B cell (primary cell): Measurements from ENCODE around the gene TRIM2. TPM values are rescaled to one million over a fixed set of nuclear protein-coding genes. Genes with fewer than 3 reads are reported as not detected.

ENCODE experiments used
- ATAC-seq: fragments of 200-7000 bp; cut with Tn5 transposase; one replicate; pipeline ENCODE4 v1.10.0; 2021; ENCODE audit warnings: low read depth, mild to moderate bottlenecking, moderate number of reproducible peaks, moderate library complexity
- CTCF ChIA-PET: fragments of 350-600 bp; sonication (Branson Sonifier 250); formaldehyde crosslinking; loops from one replicate; lab custom pipeline; 2021; ENCODE audit warnings: antibody characterized with exemption, inconsistent platforms; lab: Charles Lee
- POLR2A ChIA-PET: fragments of 350-600 bp; sonication (Branson Sonifier 250); formaldehyde crosslinking; loops from one replicate; lab custom pipeline; 2021; ENCODE audit warnings: antibody characterized with exemption; lab: Charles Lee
- DNase-seq: peaks from one replicate; pipeline ENCODE4 v3.0.0; 2013
- H2AFZ ChIP-seq: 2 replicates; pipeline ENCODE4 v1.6.1; 2012; ENCODE audit warnings: mild to moderate bottlenecking, low read depth, low read length; ENCODE audit not compliant: insufficient read depth, poor library complexity, severe bottlenecking
- H3K27ac ChIP-seq, 2 donors: 1 replicate in 1 of 2; 2 replicates in 1 of 2; pipeline ENCODE4 v1.5.1; 2012 to 2013; ENCODE audit warnings: low read length in 2 of 2, mild to moderate bottlenecking in 2 of 2, moderate library complexity in 1 of 2
- H3K27me3 ChIP-seq, 4 experiments: fragments of 200-600 bp in 1 of 4; sonication (generic) in 1 of 4; replicated peaks in 1 of 4; 1 replicate in 2 of 4; 2 replicates in 2 of 4; pipeline versions ENCODE4 v1.6.1 to v1.7.0; 2013 to 2016; ENCODE audit warnings: low read length in 3 of 4, mild to moderate bottlenecking in 2 of 4, mixed read lengths in 1 of 4, moderate library complexity in 1 of 4; ENCODE audit not compliant: insufficient read depth in 4 of 4, control insufficient read depth in 3 of 4; ENCODE audit errors: control extremely low read depth in 1 of 4
- H3K36me3 ChIP-seq, 2 experiments: replicated peaks in 1 of 2; 1 replicate in 1 of 2; 2 replicates in 1 of 2; pipeline versions ENCODE4 v1.6.1 to v1.7.1; 2013; ENCODE audit warnings: low read length in 1 of 2; ENCODE audit not compliant: insufficient read depth in 2 of 2, control insufficient read depth in 1 of 2; ENCODE audit errors: control extremely low read depth in 1 of 2, extremely low read depth in 1 of 2
- H3K4me1 ChIP-seq, 2 donors: fragments of 200-600 bp in 1 of 2; sonication (generic) in 1 of 2; 1 replicate in 1 of 2; 2 replicates in 1 of 2; pipeline versions ENCODE4 v1.5.1 to v1.6.1; 2013 to 2017; ENCODE audit warnings: low read length in 2 of 2; ENCODE audit not compliant: control insufficient read depth in 2 of 2, insufficient read depth in 2 of 2
- H3K4me2 ChIP-seq: replicated peaks from 2 replicates; pipeline ENCODE3; 2012; ENCODE audit warnings: mild to moderate bottlenecking, low read depth, low read length; ENCODE audit not compliant: poor library complexity, severe bottlenecking
- H3K4me3 ChIP-seq, 5 experiments: fragments of 200-600 bp in 1 of 5; sonication (generic) in 1 of 5; 1 replicate in 3 of 5; 2 replicates in 2 of 5; pipeline versions ENCODE4 v1.5.1 to v1.7.0; 2011 to 2016; ENCODE audit warnings: low read length in 4 of 5, mild to moderate bottlenecking in 4 of 5, low read depth in 2 of 5, control low read depth in 1 of 5, moderate library complexity in 1 of 5; ENCODE audit not compliant: insufficient read depth in 1 of 5; ENCODE audit errors: control extremely low read depth in 1 of 5, extremely low read depth in 1 of 5
- H3K79me2 ChIP-seq: fragments of 200-600 bp; sonication (generic); one replicate; pipeline ENCODE4 v1.6.0; 2016; ENCODE audit warnings: low read length; ENCODE audit not compliant: control insufficient read depth, insufficient read depth
- H3K9ac ChIP-seq: fragments of 200-600 bp; sonication (generic); 2 replicates; pipeline ENCODE4 v1.6.1; 2017; ENCODE audit warnings: mild to moderate bottlenecking, low read length, moderate library complexity
- H3K9me3 ChIP-seq, 3 donors: one replicate each; pipeline versions ENCODE4 v1.6.1 to v1.7.1; 2013; ENCODE audit warnings: low read length in 2 of 3; ENCODE audit not compliant: control insufficient read depth in 2 of 3, insufficient read depth in 1 of 3; ENCODE audit errors: control extremely low read depth in 1 of 3
- H4K20me1 ChIP-seq: 2 replicates; pipeline ENCODE4 v1.6.0; 2012; ENCODE audit warnings: mild to moderate bottlenecking, low read length; ENCODE audit not compliant: insufficient read depth, control insufficient read depth, poor library complexity, severe bottlenecking
- H3K27ac Mint-ChIP-seq: one replicate; pipeline ENCODE4 v1.8.0; 2021; ENCODE audit warnings: mixed read lengths
- H3K27me3 Mint-ChIP-seq: one replicate; pipeline ENCODE4 v1.8.0; 2021; ENCODE audit warnings: mixed read lengths
- H3K4me1 Mint-ChIP-seq: one replicate; pipeline ENCODE4 v1.8.0; 2021; ENCODE audit warnings: mixed read lengths
- H3K4me3 Mint-ChIP-seq: one replicate; pipeline ENCODE4 v1.8.0; 2021; ENCODE audit warnings: mixed read lengths
- H3K9me3 Mint-ChIP-seq: one replicate; pipeline ENCODE4 v1.8.0; 2022; ENCODE audit warnings: mixed read lengths; ENCODE audit not compliant: insufficient read depth
- EZH2 ChIP-seq: IDR thresholded peaks from 2 replicates; pipeline ENCODE4 v1.6.1; 2012; ENCODE audit warnings: borderline replicate concordance, low read depth, mild to moderate bottlenecking, moderate library complexity, low read length; ENCODE audit not compliant: insufficient read depth, poor library complexity, severe bottlenecking
- WGBS: methylation state at CpG from one replicate; pipeline ENCODE4 v1.1.5; 2013; ENCODE audit warnings: missing lambda C conversion rate; ENCODE audit not compliant: insufficient coverage; 5-methylcytosine and 5-hydroxymethylcytosine counted together
- intact Hi-C: fragments of 100-400 bp; cut with micrococcal nuclease; formaldehyde crosslinking; loops from one replicate; pipeline ENCODE4 v1.10.0; 2022
- polyA plus RNA-seq: library from polyadenylated mRNA; depleted of rRNA; stranded (reverse); fragments of >200 nt; gene quantifications from 2 replicates; pipeline ENCODE4 v1.2.3, GENCODE V29; 2012
- total RNA-seq, 2 donors: library from RNA; stranded (reverse); fragments of 120-200 nt in 1 of 2; gene quantifications; 1 replicate in 1 of 2; 2 replicates in 1 of 2; pipeline versions ENCODE4 v1.2.3 to v1.2.4, GENCODE V29; 2013 to 2022
- TF ChIP-seq, protein P1 (sequence below): fragments of 200-600 bp; IDR thresholded peaks from one replicate; pipeline ENCODE4 v1.8.0; 2022; ENCODE audit warnings: antibody characterized with exemption, mild to moderate bottlenecking

TRIM2 gene
- total and polyA plus RNA-seq, 2 donors (not counting 1 experiment from before 2014, with no cell fraction given), result 1.2 to 6.4 TPM

- no peak overlapping the region for H3K27ac ChIP-seq
- Mint-ChIP-seq H3K4me1 (peaks cover 3% of the 10 kb centered on the region), H3K27ac (no peak overlapping the region), H3K4me3 (no peak overlapping the region), H3K9me3 (peaks cover 5% of the 10 kb centered on the region), H3K27me3 (peaks cover 13% of the 10 kb centered on the region)
- TF ChIP-seq, protein P1, sequence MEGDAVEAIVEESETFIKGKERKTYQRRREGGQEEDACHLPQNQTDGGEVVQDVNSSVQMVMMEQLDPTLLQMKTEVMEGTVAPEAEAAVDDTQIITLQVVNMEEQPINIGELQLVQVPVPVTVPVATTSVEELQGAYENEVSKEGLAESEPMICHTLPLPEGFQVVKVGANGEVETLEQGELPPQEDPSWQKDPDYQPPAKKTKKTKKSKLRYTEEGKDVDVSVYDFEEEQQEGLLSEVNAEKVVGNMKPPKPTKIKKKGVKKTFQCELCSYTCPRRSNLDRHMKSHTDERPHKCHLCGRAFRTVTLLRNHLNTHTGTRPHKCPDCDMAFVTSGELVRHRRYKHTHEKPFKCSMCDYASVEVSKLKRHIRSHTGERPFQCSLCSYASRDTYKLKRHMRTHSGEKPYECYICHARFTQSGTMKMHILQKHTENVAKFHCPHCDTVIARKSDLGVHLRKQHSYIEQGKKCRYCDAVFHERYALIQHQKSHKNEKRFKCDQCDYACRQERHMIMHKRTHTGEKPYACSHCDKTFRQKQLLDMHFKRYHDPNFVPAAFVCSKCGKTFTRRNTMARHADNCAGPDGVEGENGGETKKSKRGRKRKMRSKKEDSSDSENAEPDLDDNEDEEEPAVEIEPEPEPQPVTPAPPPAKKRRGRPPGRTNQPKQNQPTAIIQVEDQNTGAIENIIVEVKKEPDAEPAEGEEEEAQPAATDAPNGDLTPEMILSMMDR, result no peak
- TF ChIP-seq EZH2, result no peak
- H3K9ac ChIP-seq, result no peak overlapping the region
- H2AFZ ChIP-seq, result no peak overlapping the region
- no CpG with 5 or more reads among the region's 2 CpGs for WGBS
- CTCF ChIA-PET, result no interaction called here
- no peak overlapping the region for H3K4me3 ChIP-seq
- no peaks in the 10 kb centered on the region for H3K9me3 ChIP-seq
- H3K4me2 ChIP-seq, result no peak overlapping the region
- H3K4me1 ChIP-seq, result peaks cover 5 to 6% of the 10 kb centered on the region in 2 donors
- POLR2A ChIA-PET, result no interaction called here
- H3K36me3 ChIP-seq, result no peaks in the 10 kb centered on the region
- no peaks in the 10 kb centered on the region for H3K79me2 ChIP-seq
- DNase-seq (no peak), ATAC-seq (no peak)
- intact Hi-C loops, result no loop called here
- peaks cover 0 to 11% (median 9%) of the 10 kb centered on the region in 4 experiments for H3K27me3 ChIP-seq
- no peaks in the 10 kb centered on the region for H4K20me1 ChIP-seq
These were observed 57.7 kb downstream of the TRIM2 start for GRCh38 chr4:153261914-153262313.

DNA sequence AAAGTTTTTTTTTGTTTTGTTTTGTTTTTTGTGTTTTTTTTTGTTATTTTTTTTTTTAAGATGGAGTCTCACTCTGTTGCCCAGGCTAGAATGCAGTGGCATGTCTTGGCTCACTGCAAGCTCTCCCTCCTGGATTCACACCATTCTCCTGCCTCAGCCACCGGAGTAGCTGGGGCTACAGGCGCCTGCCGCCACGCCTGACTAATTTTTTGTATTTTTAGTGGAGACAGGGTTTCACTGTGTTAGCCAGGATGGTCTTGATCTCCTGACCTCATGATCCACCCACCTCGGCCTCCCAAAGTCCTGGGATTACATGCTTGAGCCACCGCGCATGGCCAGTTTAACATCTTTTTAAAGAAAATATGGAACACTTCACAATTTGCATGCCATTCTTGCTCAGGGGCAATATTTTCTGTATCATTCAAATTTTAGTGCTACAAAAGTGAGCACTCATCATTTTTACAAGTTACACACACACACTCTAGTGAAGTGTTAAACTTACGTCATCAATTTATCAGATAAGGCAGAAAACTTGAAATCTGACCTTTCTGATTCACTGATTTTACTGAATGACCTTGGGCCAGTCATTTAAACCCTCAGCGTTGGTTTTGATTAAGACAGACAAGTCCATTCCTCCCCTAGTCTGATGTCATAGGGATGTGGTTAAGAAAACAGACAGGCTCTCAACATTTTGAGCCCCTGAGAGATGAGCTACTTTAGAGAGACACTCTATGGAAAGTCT is 61.2 kb downstream of the TRIM2 start:
- no peak overlapping the region for H3K4me3 Mint-ChIP-seq
- H3K9me3 Mint-ChIP-seq, result peaks cover 5% of the 10 kb centered on the region

More for the DNA sequence above, 61.2 kb downstream of the TRIM2 start:
- Histone ChIP-seq H3K4me2 (no peak overlapping the region), H3K4me1 (no peaks in the 10 kb centered on the region), H3K27ac (no peak overlapping the region), H3K27me3 (no peaks in the 10 kb centered on the region), H4K20me1 (no peaks in the 10 kb centered on the region), H2AFZ (no peak overlapping the region), H3K9ac (no peak overlapping the region), H3K9me3 (no peaks in the 10 kb centered on the region), H3K79me2 (no peaks in the 10 kb centered on the region), H3K4me3 (no peak overlapping the region), H3K36me3 (no peaks in the 10 kb centered on the region)
- ChIA-PET POLR2A (no interaction called here), CTCF (no interaction called here)
- H3K27me3 Mint-ChIP-seq, result peaks cover 9% of the 10 kb centered on the region
- intact Hi-C loops, result no loop called here
- no peak overlapping the region for H3K27ac Mint-ChIP-seq
- no peak for DNase-seq
- no peak for TF ChIP-seq EZH2
- TF ChIP-seq, protein P1, result no peak
- WGBS, result 93% methylated on average over 3 of the region's 9 CpGs
- no peak for ATAC-seq
- H3K4me1 Mint-ChIP-seq, result no peaks in the 10 kb centered on the region
